Lung (tissue), 12 donors: ENCODE measurements around the gene SEMA3A. TPM values are rescaled to one million over a fixed set of nuclear protein-coding genes. Genes with fewer than 3 reads are reported as not detected.

Experiments used
- ATAC-seq: fragments of 200-7000 bp; cut with Tn5 transposase; one replicate; pipeline ENCODE4 v1.9.1; 2020; ENCODE audit warnings: moderate number of reproducible peaks; ENCODE audit not compliant: insufficient read depth, low FRiP score
- DNase-seq, 3 donors: peaks; one replicate each; pipeline ENCODE4 v3.0.0-alpha.2; 2013 to 2017
- H3K27ac ChIP-seq, 2 donors: one replicate each; pipeline ENCODE4 v1.5.1; 2013; ENCODE audit warnings: mild to moderate bottlenecking in 2 of 2, moderate library complexity in 2 of 2, control low read depth in 1 of 2, inconsistent platforms in 1 of 2, low read depth in 1 of 2, low read length in 1 of 2
- H3K27me3 ChIP-seq, 3 donors: one replicate each; pipeline ENCODE4 v1.5.1; 2013; ENCODE audit warnings: low read length in 2 of 3; ENCODE audit not compliant: control insufficient read depth in 3 of 3, insufficient read depth in 3 of 3
- H3K36me3 ChIP-seq, 4 donors: one replicate each; pipeline ENCODE4 v1.5.1; 2013; ENCODE audit warnings: low read length in 4 of 4, mild to moderate bottlenecking in 1 of 4, moderate library complexity in 1 of 4; ENCODE audit not compliant: control insufficient read depth in 4 of 4, insufficient read depth in 4 of 4
- H3K4me1 ChIP-seq, 5 donors: one replicate each; pipeline ENCODE4 v1.5.1; 2013; ENCODE audit warnings: low read length in 5 of 5, mild to moderate bottlenecking in 2 of 5, moderate library complexity in 1 of 5; ENCODE audit not compliant: control insufficient read depth in 5 of 5, insufficient read depth in 5 of 5
- H3K4me3 ChIP-seq: one replicate; pipeline ENCODE4 v1.5.1; 2013; ENCODE audit warnings: mild to moderate bottlenecking, control low read depth, moderate library complexity
- H3K9ac ChIP-seq, 2 donors: one replicate each; pipeline ENCODE4 v1.5.1; 2013; ENCODE audit warnings: low read length in 2 of 2, control low read depth in 1 of 2; ENCODE audit not compliant: insufficient read depth in 1 of 2
- H3K9me3 ChIP-seq, 4 donors: one replicate each; pipeline ENCODE4 v1.5.1; 2013; ENCODE audit warnings: low read length in 3 of 4, mild to moderate bottlenecking in 1 of 4, moderate library complexity in 1 of 4; ENCODE audit not compliant: control insufficient read depth in 4 of 4, insufficient read depth in 3 of 4
- WGBS, 2 donors: extraction: QIAGEN DNeasy Blood & Tissue Kit; methylation state at CpG; one replicate each; pipeline ENCODE4 v1.1.7; 2013; 5-methylcytosine and 5-hydroxymethylcytosine counted together
- polyA plus RNA-seq, 2 donors: library from polyadenylated mRNA; stranded (reverse); fragments of 200-250 nt; gene quantifications; one replicate each; pipeline ENCODE4 v1.2.1, GENCODE V29; 2013
- total RNA-seq, 2 donors: library from RNA; depleted of rRNA in 1 of 2; stranded (reverse); fragments of >200 nt in 1 of 2; gene quantifications; one replicate each; pipeline ENCODE4 v1.2.1, GENCODE V29; 2014 to 2021
- TF ChIP-seq, protein P1 (sequence below): IDR thresholded peaks from 2 replicates; pipeline ENCODE4 v1.5.1; 2012; ENCODE audit warnings: mild to moderate bottlenecking; ENCODE audit errors: control extremely low read depth, extremely low read depth
- donor health status: control.
- donor health status: control.
- donor health status: Bipolar disorder and iron deficiency.
- donor health status: healthy.
- donor health status: DM: yes; HTN: yes; CAD: no.

Gene SEMA3A
- total and polyA plus RNA-seq, 4 donors = 0.79 to 21.4 (median 5.5) TPM

DNA sequence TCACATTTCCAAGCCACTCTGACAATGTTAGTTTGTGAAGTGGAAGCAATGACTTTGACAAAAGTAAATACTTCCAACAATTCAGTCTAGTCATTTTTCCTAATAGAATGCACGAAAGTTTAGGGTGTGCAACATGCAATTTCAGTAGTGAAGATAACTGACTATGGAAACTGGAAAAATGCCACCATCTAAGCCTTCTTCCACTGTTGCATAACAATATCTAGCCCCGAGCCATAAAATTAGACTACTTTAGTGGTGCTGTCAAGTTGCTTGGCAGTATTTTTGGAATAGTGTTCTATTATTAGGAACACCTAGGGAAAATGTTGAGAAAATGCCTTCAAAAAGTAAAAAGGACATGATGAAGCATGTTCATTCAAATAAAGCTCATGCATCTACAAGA, 17.9 kb downstream of the SEMA3A start:
- ATAC-seq (no peak), DNase-seq (peak in 2 of 3 donors; percentile 60 to 76)
- H3K4me3 ChIP-seq = no peak overlapping the region
- no peak overlapping the region for H3K9ac ChIP-seq
- no peak overlapping the region for H3K27ac ChIP-seq
- 59 to 75% methylated on average over 2 of the region's 2 CpGs for WGBS, 2 donors
- TF ChIP-seq, protein P1, sequence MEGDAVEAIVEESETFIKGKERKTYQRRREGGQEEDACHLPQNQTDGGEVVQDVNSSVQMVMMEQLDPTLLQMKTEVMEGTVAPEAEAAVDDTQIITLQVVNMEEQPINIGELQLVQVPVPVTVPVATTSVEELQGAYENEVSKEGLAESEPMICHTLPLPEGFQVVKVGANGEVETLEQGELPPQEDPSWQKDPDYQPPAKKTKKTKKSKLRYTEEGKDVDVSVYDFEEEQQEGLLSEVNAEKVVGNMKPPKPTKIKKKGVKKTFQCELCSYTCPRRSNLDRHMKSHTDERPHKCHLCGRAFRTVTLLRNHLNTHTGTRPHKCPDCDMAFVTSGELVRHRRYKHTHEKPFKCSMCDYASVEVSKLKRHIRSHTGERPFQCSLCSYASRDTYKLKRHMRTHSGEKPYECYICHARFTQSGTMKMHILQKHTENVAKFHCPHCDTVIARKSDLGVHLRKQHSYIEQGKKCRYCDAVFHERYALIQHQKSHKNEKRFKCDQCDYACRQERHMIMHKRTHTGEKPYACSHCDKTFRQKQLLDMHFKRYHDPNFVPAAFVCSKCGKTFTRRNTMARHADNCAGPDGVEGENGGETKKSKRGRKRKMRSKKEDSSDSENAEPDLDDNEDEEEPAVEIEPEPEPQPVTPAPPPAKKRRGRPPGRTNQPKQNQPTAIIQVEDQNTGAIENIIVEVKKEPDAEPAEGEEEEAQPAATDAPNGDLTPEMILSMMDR = no peak
- peaks cover 0 to 7% (median 2%) of the 10 kb centered on the region in 4 donors for H3K36me3 ChIP-seq
- no peaks in the 10 kb centered on the region for H3K27me3 ChIP-seq
- H3K9me3 ChIP-seq = peaks cover 0 to 4% (median 0%) of the 10 kb centered on the region in 4 donors
- H3K4me1 ChIP-seq = peaks cover 0 to 9% (median 0%) of the 10 kb centered on the region in 5 donors

DNA sequence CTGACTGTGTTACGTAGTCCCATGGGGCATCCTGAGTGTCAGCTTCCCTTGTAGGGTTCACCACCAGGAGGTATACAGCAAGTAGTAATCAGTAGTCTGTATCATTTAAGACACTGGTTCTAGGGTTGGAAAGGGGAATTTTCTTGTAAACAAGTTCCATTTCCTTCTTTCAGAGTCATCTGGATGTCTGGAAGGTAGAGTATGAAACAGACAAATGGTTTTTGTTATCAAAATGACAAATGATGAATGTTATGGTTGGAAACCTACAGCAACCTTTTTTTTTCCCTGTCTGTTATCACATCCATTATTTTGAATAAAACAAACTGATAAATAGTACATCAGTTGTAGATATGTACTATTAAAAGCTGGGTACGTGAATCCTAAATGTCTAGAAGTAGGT, 19.1 kb downstream of the SEMA3A start:
- ATAC-seq (no peak), DNase-seq (no peak)
- 93 to 98% methylated on average over 2 of the region's 2 CpGs for WGBS, 2 donors
- peaks cover 0 to 5% (median 0%) of the 10 kb centered on the region in 5 donors for H3K4me1 ChIP-seq
- H3K27ac ChIP-seq = no peak overlapping the region
- peaks cover 0 to 7% (median 2%) of the 10 kb centered on the region in 4 donors for H3K36me3 ChIP-seq
- no peak overlapping the region for H3K4me3 ChIP-seq
- H3K27me3 ChIP-seq = no peaks in the 10 kb centered on the region
- no peak overlapping the region for H3K9ac ChIP-seq
- TF ChIP-seq, protein P1 = no peak
- peaks cover 0 to 4% (median 0%) of the 10 kb centered on the region in 4 donors for H3K9me3 ChIP-seq

DNA sequence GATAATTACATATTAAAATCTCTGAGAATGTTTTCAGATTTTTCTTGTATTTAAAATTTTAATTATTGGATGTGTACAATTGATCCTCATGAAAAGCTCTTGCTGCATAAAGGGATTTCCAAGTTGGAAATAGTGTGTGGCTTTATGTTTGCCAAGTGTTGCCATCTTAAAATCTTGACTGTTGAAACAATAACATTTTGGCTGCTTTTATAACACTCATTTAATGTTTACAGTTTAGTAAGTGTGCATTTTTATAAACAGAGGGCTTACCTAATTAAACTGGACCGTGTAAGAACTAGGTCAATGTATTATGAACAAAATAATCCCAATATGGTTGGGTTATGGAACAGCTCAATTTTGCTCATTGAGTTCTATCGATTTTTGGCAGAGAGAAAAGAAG, 23.9 kb downstream of the SEMA3A start:
- TF ChIP-seq, protein P1 = no peak
- no peak for ATAC-seq
- 79 to 86% methylated on average over 2 of the region's 2 CpGs for WGBS, 2 donors
- H3K36me3 ChIP-seq = peaks cover 0 to 7% (median 2%) of the 10 kb centered on the region in 4 donors
- H3K9ac ChIP-seq = no peak overlapping the region
- peaks cover 0 to 4% (median 0%) of the 10 kb centered on the region in 4 donors for H3K9me3 ChIP-seq
- H3K4me1 ChIP-seq = no peaks in the 10 kb centered on the region
- no peak overlapping the region for H3K4me3 ChIP-seq
- no peaks in the 10 kb centered on the region for H3K27me3 ChIP-seq
- no peak for DNase-seq
- no peak overlapping the region for H3K27ac ChIP-seq

DNA sequence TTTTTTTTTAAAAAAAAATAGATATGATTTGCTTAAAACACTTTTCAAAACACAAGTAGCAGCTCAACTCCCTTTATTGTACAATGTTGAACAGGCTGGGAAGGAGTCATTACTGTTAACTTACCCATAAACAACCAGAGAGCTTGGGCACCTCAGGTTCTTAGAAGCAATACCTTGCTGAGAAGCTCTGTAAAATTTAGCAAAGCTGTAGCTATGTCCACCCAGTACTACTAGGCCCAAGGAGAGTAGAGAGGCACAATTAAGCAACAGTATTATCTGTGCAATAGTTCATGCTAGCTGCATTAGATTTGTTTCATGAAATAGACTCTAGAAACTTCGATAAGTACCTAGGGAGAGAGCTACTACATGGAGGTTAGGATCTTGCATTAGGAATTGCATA, 32.0 kb downstream of the SEMA3A start:
- peak overlapping the region in 1 of 2 donors; percentile 34 for H3K9ac ChIP-seq
- 78 to 93% methylated on average over 1 of the region's 1 CpG for WGBS, 2 donors
- no peaks in the 10 kb centered on the region for H3K9me3 ChIP-seq
- H3K27ac ChIP-seq = no peak overlapping the region
- H3K4me1 ChIP-seq = peaks cover 0 to 21% (median 5%) of the 10 kb centered on the region in 5 donors
- H3K4me3 ChIP-seq = no peak overlapping the region
- no peaks in the 10 kb centered on the region for H3K36me3 ChIP-seq
- ATAC-seq (no peak), DNase-seq (no peak)
- TF ChIP-seq, protein P1 = no peak
- H3K27me3 ChIP-seq = no peaks in the 10 kb centered on the region
